Tibial nerve (tissue), 4 donors: ENCODE measurements around the gene PLEK. TPM values are rescaled to one million over a fixed set of nuclear protein-coding genes. Genes with fewer than 3 reads are reported as not detected.
A peak's percentile ranks its signal among the peaks of the same experiment; 100 is the strongest.

ENCODE experiments used
- DNase-seq, 2 donors: peaks; one replicate each; pipeline ENCODE4 v3.0.0-alpha.2; 2019; ENCODE audit warnings: low spot score in 2 of 2
- H3K27ac ChIP-seq, 4 donors: fragments of 200-600 bp; sonication (generic) in 3 of 4; one replicate each; pipeline ENCODE4 v1.5.1; 2017 to 2019; ENCODE audit warnings: mild to moderate bottlenecking in 1 of 4
- H3K27me3 ChIP-seq, 2 donors: fragments of 200-600 bp; sonication (generic) in 1 of 2; one replicate each; pipeline versions ENCODE4 v1.5.1 to v1.6.0; 2017 to 2019
- H3K36me3 ChIP-seq, 3 donors: fragments of 200-600 bp; sonication (generic); one replicate each; pipeline ENCODE4 v1.5.1; 2018 to 2019
- H3K4me1 ChIP-seq, 4 donors: fragments of 200-600 bp; sonication (generic) in 3 of 4; one replicate each; pipeline ENCODE4 v1.5.1; 2017 to 2019
- H3K4me3 ChIP-seq, 4 donors: fragments of 200-600 bp; sonication (generic) in 3 of 4; one replicate each; pipeline ENCODE4 v1.5.1; 2017 to 2019; ENCODE audit warnings: mild to moderate bottlenecking in 1 of 4, moderate library complexity in 1 of 4
- H3K9me3 ChIP-seq, 4 donors: fragments of 200-600 bp; sonication (generic) in 3 of 4; one replicate each; pipeline ENCODE4 v1.5.1; 2017 to 2019
- EP300 ChIP-seq, 2 donors: sonication (generic); formaldehyde crosslinking; IDR thresholded peaks; one replicate each; pipeline ENCODE4 v1.6.1; 2017; ENCODE audit warnings: antibody characterized with exemption in 2 of 2, mild to moderate bottlenecking in 1 of 2
- POLR2A ChIP-seq, 2 donors: fragments of 450-650 bp; IDR thresholded peaks; one replicate each; pipeline ENCODE4 v1.6.1; 2017; ENCODE audit warnings: antibody characterized with exemption in 2 of 2, mild to moderate bottlenecking in 2 of 2, moderate library complexity in 2 of 2
- WGBS, 2 donors: methylation state at CpG; one replicate each; pipeline ENCODE4 v1.1.5; 2018; 5-methylcytosine and 5-hydroxymethylcytosine counted together
- total RNA-seq, 4 donors: library from RNA; depleted of rRNA; stranded (reverse); fragments of >200 nt; gene quantifications; one replicate each; pipeline ENCODE4 v1.1.0, GENCODE V29; 2016
- TF ChIP-seq, protein P1 (sequence below), 5 experiments: fragments of 200-600 bp in 3 of 5; fragments of 450-650 bp in 2 of 5; sonication (generic) in 3 of 5; IDR thresholded peaks; one replicate each; pipeline ENCODE4 v1.5.1; 2016 to 2019; ENCODE audit warnings: antibody characterized with exemption in 5 of 5, mild to moderate bottlenecking in 3 of 5, moderate library complexity in 2 of 5

PLEK gene
- total RNA-seq, 4 donors from 2014 or later = 7.8 to 9.8 (median 9.1) TPM

DNA sequence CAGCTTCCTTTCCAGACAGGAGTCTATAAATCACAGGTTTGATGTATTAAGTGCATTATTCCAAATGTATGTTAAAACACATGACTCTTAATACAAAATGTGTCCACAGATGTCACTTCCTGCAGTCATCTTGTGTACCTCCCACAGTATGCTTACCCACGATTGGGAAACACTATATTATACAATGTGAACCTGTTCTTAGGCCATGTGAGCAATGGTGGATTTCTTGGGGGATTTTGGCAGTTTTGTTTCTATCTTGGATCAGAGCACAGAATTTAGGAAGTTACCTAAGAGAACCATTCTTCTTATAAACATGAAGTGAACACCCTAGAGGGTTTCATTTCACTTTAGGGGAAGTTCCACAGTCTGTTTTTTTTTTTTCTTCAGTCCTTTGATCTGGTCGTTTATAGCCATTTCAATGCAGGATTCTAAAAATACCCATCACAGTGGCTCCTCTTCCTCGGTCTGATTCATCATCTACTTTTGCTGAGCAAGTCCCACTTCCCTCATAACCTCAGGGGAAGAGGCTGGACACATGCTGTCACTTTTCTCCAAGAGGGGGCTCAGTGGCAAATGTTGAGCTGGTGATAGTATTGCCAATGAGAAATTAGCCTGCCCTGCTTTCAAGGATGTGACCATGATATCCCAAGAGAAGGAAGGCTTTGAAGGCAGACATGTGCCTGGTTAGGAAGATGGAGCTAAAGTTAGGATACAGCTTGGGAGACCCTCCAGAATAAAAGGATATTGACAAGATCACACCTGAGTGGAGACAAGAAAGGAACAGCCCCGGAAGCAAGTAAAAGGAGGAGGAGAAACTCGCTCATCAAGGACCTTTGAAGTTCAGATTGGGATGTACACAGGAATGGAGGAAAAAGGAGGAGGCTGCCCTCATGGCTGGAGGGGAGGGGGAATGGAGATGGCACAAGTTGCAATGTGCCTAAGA lies 22.6 kb downstream of the PLEK start:
- H3K36me3 ChIP-seq = no peaks in the 10 kb centered on the region
- peak overlapping the region in 1 of 4 donors; percentile 6 for H3K27ac ChIP-seq
- peak in 1 of 2 donors; percentile 12 for TF ChIP-seq EP300 (IDR thresholded peaks at IDR 0.05)
- TF ChIP-seq, protein P1, sequence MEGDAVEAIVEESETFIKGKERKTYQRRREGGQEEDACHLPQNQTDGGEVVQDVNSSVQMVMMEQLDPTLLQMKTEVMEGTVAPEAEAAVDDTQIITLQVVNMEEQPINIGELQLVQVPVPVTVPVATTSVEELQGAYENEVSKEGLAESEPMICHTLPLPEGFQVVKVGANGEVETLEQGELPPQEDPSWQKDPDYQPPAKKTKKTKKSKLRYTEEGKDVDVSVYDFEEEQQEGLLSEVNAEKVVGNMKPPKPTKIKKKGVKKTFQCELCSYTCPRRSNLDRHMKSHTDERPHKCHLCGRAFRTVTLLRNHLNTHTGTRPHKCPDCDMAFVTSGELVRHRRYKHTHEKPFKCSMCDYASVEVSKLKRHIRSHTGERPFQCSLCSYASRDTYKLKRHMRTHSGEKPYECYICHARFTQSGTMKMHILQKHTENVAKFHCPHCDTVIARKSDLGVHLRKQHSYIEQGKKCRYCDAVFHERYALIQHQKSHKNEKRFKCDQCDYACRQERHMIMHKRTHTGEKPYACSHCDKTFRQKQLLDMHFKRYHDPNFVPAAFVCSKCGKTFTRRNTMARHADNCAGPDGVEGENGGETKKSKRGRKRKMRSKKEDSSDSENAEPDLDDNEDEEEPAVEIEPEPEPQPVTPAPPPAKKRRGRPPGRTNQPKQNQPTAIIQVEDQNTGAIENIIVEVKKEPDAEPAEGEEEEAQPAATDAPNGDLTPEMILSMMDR (IDR thresholded peaks at IDR 0.05) = no peak
- H3K4me1 ChIP-seq = peaks cover 0 to 18% (median 7%) of the 10 kb centered on the region in 4 donors
- no peaks in the 10 kb centered on the region for H3K9me3 ChIP-seq
- whole genome bisulfite sequencing, 2 donors = 46 to 53% methylated on average over 5 of the region's 5 CpGs
- no peak overlapping the region for H3K4me3 ChIP-seq
- no peaks in the 10 kb centered on the region for H3K27me3 ChIP-seq
- DNase-seq = no peak

DNA sequence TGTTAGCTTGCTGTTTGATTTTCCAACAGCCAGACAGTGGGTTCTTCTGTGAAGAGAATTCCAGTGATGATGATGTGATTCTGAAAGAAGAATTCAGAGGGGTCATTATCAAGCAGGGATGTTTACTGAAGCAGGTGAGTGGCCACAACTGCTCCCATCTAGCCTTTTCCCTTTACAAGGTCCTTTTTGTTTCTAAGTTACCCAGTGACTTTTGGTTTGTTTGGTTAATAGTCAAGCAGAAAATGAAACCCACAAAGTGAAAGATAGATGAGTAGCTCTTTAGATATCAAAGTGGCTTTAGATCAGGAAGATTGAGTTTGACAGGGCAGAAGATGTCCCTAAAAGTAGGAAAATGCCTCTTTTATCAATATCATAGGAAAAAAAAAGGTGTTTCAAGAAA lies 23.3 kb downstream of the PLEK start:
- TF ChIP-seq EP300 (IDR thresholded peaks at IDR 0.05) (no peak), POLR2A (IDR thresholded peaks at IDR 0.05) (no peak)
- TF ChIP-seq, protein P1 (IDR thresholded peaks at IDR 0.05) = no peak
- no peaks in the 10 kb centered on the region for H3K9me3 ChIP-seq
- no peak overlapping the region for H3K4me3 ChIP-seq
- DNase-seq = no peak
- H3K36me3 ChIP-seq = no peaks in the 10 kb centered on the region
- peaks cover 0 to 18% (median 7%) of the 10 kb centered on the region in 4 donors for H3K4me1 ChIP-seq
- peak overlapping the region in 1 of 4 donors; percentile 6 for H3K27ac ChIP-seq
- no peaks in the 10 kb centered on the region for H3K27me3 ChIP-seq

DNA sequence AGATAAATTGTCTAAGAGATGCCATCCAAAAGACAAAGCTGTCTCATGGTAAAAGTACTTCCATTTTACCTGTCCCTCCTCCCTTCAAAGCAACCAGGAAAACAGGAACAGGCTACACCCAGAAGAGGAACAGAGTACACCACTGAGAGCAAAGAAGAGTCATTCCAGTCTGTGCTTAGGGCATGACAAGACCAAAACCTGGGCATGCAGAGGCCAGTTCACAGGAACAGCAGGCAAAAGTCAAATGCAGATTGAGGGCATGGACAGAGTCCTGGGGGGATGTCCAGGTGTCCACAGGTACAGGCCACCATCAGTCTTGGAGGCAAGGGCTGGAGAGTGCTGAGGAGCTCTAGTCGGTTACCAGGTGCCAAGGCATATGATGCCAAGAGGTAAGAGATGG lies 23.7 kb downstream of the PLEK start:
- TF ChIP-seq, protein P1 (IDR thresholded peaks at IDR 0.05) = no peak
- TF ChIP-seq POLR2A (IDR thresholded peaks at IDR 0.05) = no peak
- TF ChIP-seq EP300 (IDR thresholded peaks at IDR 0.05) = no peak
- H3K4me3 ChIP-seq = no peak overlapping the region
- no peak for DNase-seq
- peaks cover 0 to 18% (median 7%) of the 10 kb centered on the region in 4 donors for H3K4me1 ChIP-seq
- H3K27me3 ChIP-seq = no peaks in the 10 kb centered on the region
- 91 to 93% methylated on average over 1 of the region's 1 CpG for WGBS, 2 donors
- no peak overlapping the region for H3K27ac ChIP-seq
- H3K36me3 ChIP-seq = no peaks in the 10 kb centered on the region
- H3K9me3 ChIP-seq = no peaks in the 10 kb centered on the region

DNA sequence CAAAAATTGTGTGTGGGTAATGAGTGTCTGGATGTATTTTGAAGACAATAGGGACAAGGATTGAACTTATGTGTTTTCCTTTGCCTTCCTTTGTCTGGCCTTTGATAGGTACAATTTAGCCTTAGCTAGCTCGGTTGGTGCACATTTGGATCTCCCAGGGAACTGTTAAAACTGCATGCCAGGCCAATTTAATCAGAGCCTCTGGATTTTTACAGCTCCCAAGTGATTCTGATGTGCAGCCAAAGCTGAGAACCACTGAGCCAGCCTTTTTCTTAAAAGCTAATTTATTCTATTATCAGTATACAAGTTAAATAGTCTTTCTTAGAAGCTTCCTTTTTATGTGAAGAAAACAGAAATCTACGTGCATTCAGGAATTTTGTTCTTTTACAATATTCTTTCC lies 25.0 kb downstream of the PLEK start:
- Histone ChIP-seq H3K4me1 (peaks cover 0 to 18% (median 7%) of the 10 kb centered on the region in 4 donors), H3K27me3 (no peaks in the 10 kb centered on the region), H3K4me3 (no peak overlapping the region), H3K36me3 (no peaks in the 10 kb centered on the region), H3K9me3 (no peaks in the 10 kb centered on the region), H3K27ac (no peak overlapping the region)
- TF ChIP-seq, protein P1 (IDR thresholded peaks at IDR 0.05) = no peak
- TF ChIP-seq POLR2A (IDR thresholded peaks at IDR 0.05) (no peak), EP300 (IDR thresholded peaks at IDR 0.05) (no peak)
- WGBS, 2 donors = 23 to 27% methylated on average over 2 of the region's 2 CpGs
- DNase-seq = no peak

DNA sequence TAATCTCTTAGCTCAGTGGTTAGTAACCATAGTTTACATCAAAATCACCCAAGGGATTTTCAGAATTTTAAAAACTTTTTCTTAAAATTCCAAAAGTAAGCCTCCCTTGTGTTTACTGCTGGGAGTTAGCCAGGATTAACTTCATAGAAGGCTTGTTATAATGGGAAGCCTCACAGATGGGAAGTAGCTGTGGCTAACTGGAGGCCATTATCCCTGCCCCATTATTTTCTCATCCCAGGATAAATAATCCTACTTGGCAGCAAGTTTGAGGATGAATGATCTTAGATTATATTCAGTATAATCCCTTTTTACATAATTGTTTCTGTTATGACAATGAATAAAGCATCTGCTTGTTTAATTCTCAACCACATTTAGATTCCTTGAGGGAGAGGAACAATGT lies 25.5 kb downstream of the PLEK start:
- Histone ChIP-seq H3K36me3 (no peaks in the 10 kb centered on the region), H3K27me3 (no peaks in the 10 kb centered on the region), H3K9me3 (no peaks in the 10 kb centered on the region), H3K4me1 (peaks cover 0 to 18% (median 7%) of the 10 kb centered on the region in 4 donors), H3K4me3 (no peak overlapping the region), H3K27ac (no peak overlapping the region)
- TF ChIP-seq, protein P1 (IDR thresholded peaks at IDR 0.05) = no peak
- DNase-seq = no peak
